HEK293 (cell line): ENCODE data around the gene PPDPF.

Experiments
- CTCF ChIA-PET: fragments of 350-600 bp; formaldehyde crosslinking; extraction: SDS; loops from one replicate; lab custom pipeline; 2021; ENCODE audit warnings: antibody characterized with exemption; lab: Yijun Ruan, JAX
- POLR2A ChIA-PET: fragments of 300-600 bp; formaldehyde crosslinking; extraction: SDS; loops from one replicate; lab custom pipeline; 2020; ENCODE audit warnings: antibody characterized with exemption, inconsistent platforms; lab: Yijun Ruan, JAX
- H3K27ac ChIP-seq: fragments of 200-500 bp; sonication (Bioruptor generic); 2 replicates; pipeline ENCODE4 v1.5.1; 2014; ENCODE audit warnings: low read depth, low read length, control low read depth, inconsistent platforms; ENCODE audit errors: extremely low read depth
- H3K36me3 ChIP-seq, 2 experiments: fragments of 200-500 bp in 1 of 2; sonication (Bioruptor generic) in 1 of 2; 1 replicate in 1 of 2; 2 replicates in 1 of 2; pipeline ENCODE4 v1.5.1; 2014 to 2017; ENCODE audit warnings: inconsistent platforms in 2 of 2, low read length in 2 of 2; ENCODE audit not compliant: control insufficient read depth in 2 of 2, insufficient read depth in 1 of 2
- H3K4me1 ChIP-seq: fragments of 200-500 bp; sonication (Bioruptor generic); 2 replicates; pipeline ENCODE4 v1.5.1; 2014; ENCODE audit warnings: mild to moderate bottlenecking, low read length, inconsistent platforms; ENCODE audit not compliant: control insufficient read depth, insufficient read depth
- H3K4me3 ChIP-seq: 2 replicates; pipeline ENCODE4 v1.5.1; 2011; ENCODE audit warnings: low read depth, mild to moderate bottlenecking, control low read depth, low read length, moderate library complexity
- H3K9me3 ChIP-seq: fragments of 200-500 bp; sonication (Bioruptor generic); 2 replicates; pipeline ENCODE4 v1.5.1; 2014; ENCODE audit warnings: low read depth, low read length, inconsistent platforms; ENCODE audit not compliant: control insufficient read depth, insufficient read depth
- HOXC10 ChIP-seq: sonication (generic); formaldehyde crosslinking; IDR thresholded peaks from 2 replicates; pipeline ENCODE4 v1.8.1; 2023; ENCODE audit warnings: mild to moderate bottlenecking, missing genetic modification reagents
- PRDM10 ChIP-seq: fragments of 450-650 bp; formaldehyde crosslinking; IDR thresholded peaks from 2 replicates; pipeline ENCODE4 v1.5.1; 2016; ENCODE audit warnings: missing biosample characterization, missing genetic modification characterization
- SCRT2 ChIP-seq: fragments of 450-650 bp; formaldehyde crosslinking; IDR thresholded peaks from 2 replicates; pipeline ENCODE4 v1.5.1; 2016; ENCODE audit warnings: missing biosample characterization, missing genetic modification characterization
- ZBTB26 ChIP-seq: fragments of 450-650 bp; formaldehyde crosslinking; optimal IDR thresholded peaks from 2 replicates; pipeline ENCODE3; 2016; ENCODE audit warnings: missing biosample characterization, mild to moderate bottlenecking, missing genetic modification characterization
- ZBTB7A ChIP-seq: fragments of 450-650 bp; formaldehyde crosslinking; IDR thresholded peaks from 2 replicates; pipeline ENCODE4 v1.5.1; 2016; ENCODE audit warnings: low read depth, missing biosample characterization, missing genetic modification characterization
- ZFP3 ChIP-seq: fragments of 450-650 bp; formaldehyde crosslinking; IDR thresholded peaks from 2 replicates; pipeline ENCODE4 v1.5.1; 2016; ENCODE audit warnings: low read depth, missing biosample characterization, missing genetic modification characterization
- ZNF114 ChIP-seq: fragments of 450-650 bp; formaldehyde crosslinking; IDR thresholded peaks from 2 replicates; pipeline ENCODE4 v1.5.0; 2017; ENCODE audit warnings: missing biosample characterization, missing genetic modification characterization
- ZNF148 ChIP-seq: fragments of 450-650 bp; formaldehyde crosslinking; IDR thresholded peaks from 2 replicates; pipeline ENCODE4 v1.5.0; 2017; ENCODE audit warnings: missing biosample characterization, missing genetic modification characterization, borderline replicate concordance
- ZNF23 ChIP-seq: fragments of 450-650 bp; formaldehyde crosslinking; IDR thresholded peaks from 2 replicates; pipeline ENCODE4 v1.5.1; 2016; ENCODE audit warnings: missing biosample characterization, missing genetic modification characterization, borderline replicate concordance
- ZNF391 ChIP-seq: fragments of 450-650 bp; formaldehyde crosslinking; IDR thresholded peaks from 2 replicates; pipeline ENCODE4 v1.5.1; 2016; ENCODE audit warnings: low read depth, missing biosample characterization, missing genetic modification characterization, borderline replicate concordance
- ZNF423 ChIP-seq: fragments of 450-650 bp; formaldehyde crosslinking; IDR thresholded peaks from 2 replicates; pipeline ENCODE4 v1.5.1; 2016; ENCODE audit warnings: missing biosample characterization, missing genetic modification characterization
- ZNF510 ChIP-seq: fragments of 450-650 bp; formaldehyde crosslinking; IDR thresholded peaks from 2 replicates; pipeline ENCODE4 v1.5.1; 2018; ENCODE audit warnings: mild to moderate bottlenecking, missing genetic modification characterization, missing biosample characterization; ENCODE audit not compliant: insufficient replicate concordance
- ZNF600 ChIP-seq: fragments of 450-650 bp; formaldehyde crosslinking; IDR thresholded peaks from 2 replicates; pipeline ENCODE4 v1.5.1; 2016; ENCODE audit warnings: missing biosample characterization, missing genetic modification characterization
- ZNF645 ChIP-seq: fragments of 450-650 bp; formaldehyde crosslinking; IDR thresholded peaks from 2 replicates; pipeline ENCODE4; 2016; ENCODE audit warnings: missing biosample characterization, missing genetic modification characterization

The PPDPF gene

GRCh38 chr20:63500151-63500901 is 20.2 kb upstream of the PPDPF start:
- TF ChIP-seq ZNF148 (tag by site-specific recombination) (no peak), ZNF391 (tag by site-specific recombination) (no peak), ZNF423 (tag by site-specific recombination) (no peak), ZBTB7A (tag by site-specific recombination) (no peak), ZNF114 (no peak), ZNF23 (tag by site-specific recombination) (no peak), HOXC10 (CRISPR knock-in tag) (no peak), ZNF510 (tag by site-specific recombination) (no peak), ZFP3 (tag by site-specific recombination) (no peak), ZNF645 (tag by site-specific recombination) (no peak)
- ChIA-PET CTCF (no interaction called here), POLR2A (interaction anchor here (0.6 kb wide), 1 partner anchor 18 kb away, joined by 3 read pairs; no protein-coding TSS in a partner anchor)
- no peak overlapping the region for H3K4me3 ChIP-seq
- H3K36me3 ChIP-seq = peaks cover 0 to 18% of the 10 kb centered on the region in 2 experiments; a peak in 1 of 3 replicates
- no peaks in the 10 kb centered on the region for H3K9me3 ChIP-seq
- no peak overlapping the region for H3K27ac ChIP-seq
- no peaks in the 10 kb centered on the region for H3K4me1 ChIP-seq

GRCh38 chr20:63500902-63501817 is 19.4 kb upstream of the PPDPF start:
- no peaks in the 10 kb centered on the region for H3K9me3 ChIP-seq
- TF ChIP-seq SCRT2 (tag by site-specific recombination) (0 out of 2 replicates have a peak, but pooled peaks have one; percentile 20), ZNF600 (peak; percentile 48; the same call in 1 of the 2 replicates), ZBTB26 (peak; percentile 31), PRDM10 (tag by site-specific recombination) (no peak)
- TF ChIP-seq, all 188 proteins: peak for 3
- no peak overlapping the region for H3K27ac ChIP-seq
- ChIA-PET POLR2A (interaction anchor here (0.6 kb wide), 1 partner anchor 17 kb away, joined by 3 read pairs; no protein-coding TSS in a partner anchor), CTCF (interaction anchor here (0.6 kb wide), 1 partner anchor 321 kb away, joined by 3 read pairs; no protein-coding TSS in a partner anchor)
- no peaks in the 10 kb centered on the region for H3K4me1 ChIP-seq
- peaks cover 0 to 10% of the 10 kb centered on the region in 2 experiments; a peak in 1 of 3 replicates for H3K36me3 ChIP-seq
- no peak overlapping the region for H3K4me3 ChIP-seq
